NCI-H82 (cell line): ENCODE measurements around the gene ECSIT.

Experiments
- DNase-seq: peaks from one replicate; lab custom pipeline; 2025; lab: John Stamatoyannopoulos, UW

Gene ECSIT

DNA sequence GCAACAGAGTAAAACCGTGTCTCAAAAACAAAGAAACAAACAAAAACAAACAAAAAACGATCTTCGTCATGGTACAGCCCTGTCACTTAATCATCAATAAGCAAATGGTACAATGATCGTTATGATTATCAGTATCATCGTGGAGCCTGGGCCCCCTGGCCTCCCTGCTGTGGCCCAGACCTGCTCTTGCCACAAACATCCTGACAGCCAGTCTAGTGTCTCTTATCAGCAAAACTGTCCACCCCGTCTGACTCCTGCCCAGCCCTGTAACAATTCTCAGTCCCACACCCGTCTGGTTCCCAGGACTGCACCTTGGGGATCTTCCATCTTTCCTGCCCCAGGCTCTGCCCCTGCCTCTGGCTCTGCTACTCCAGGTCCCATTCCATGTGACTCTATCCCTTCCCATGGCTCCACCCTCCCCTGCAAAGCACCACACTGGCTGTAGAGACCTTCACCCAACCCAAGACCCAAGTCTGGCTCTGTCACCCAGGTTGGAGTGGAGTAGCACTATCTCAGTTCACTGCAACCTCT lies 29.0 kb downstream of the ECSIT start:
- no peak for DNase-seq

- DNase-seq, result no peak
Measured at GRCh38 chr19:11499220-11499726, 29.7 kb downstream of the ECSIT start.

DNA sequence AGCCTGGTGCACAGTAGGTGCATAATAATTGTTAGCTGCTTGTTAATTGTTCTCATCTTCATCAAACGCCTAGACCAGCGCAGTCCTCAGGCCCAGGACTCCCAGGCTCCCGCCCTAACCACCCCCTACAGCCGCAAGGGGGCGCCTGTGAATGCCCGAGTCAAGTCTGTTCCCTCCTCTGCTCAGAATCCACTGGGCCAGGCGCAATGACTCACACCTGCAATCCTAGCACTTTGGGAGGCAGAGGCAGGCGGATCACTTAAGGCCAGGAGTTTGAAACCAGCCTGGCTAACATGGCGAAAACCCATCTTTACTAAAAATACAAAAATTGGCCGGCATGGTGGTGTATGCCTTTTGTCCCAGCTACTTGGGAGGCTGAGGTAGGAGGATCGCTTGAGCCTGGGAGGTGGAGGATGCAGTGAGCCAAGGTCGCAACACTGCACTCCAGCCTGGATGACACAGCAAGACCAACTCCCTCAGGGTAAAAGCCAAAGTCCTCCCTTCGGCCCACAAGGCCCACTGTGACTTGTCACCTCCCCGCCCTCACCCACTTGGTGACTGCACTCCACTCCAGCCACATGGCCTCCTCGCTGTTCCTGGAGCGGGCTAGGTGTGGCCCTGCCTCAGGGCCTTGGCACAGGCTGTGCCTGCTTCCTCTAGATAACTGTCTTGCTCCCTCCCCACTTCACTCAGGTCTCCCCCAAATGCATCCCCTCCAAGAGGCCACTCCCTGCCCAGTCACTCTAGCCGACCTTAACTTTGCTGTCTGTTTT lies 32.4 kb downstream of the ECSIT start:
- peak; percentile 77 for DNase-seq

- DNase-seq, result no peak
Measured at GRCh38 chr19:11495885-11496284, 33.0 kb downstream of the ECSIT start.

- no peak for DNase-seq
Measured at GRCh38 chr19:11495481-11495880, 33.5 kb downstream of the ECSIT start.

DNA sequence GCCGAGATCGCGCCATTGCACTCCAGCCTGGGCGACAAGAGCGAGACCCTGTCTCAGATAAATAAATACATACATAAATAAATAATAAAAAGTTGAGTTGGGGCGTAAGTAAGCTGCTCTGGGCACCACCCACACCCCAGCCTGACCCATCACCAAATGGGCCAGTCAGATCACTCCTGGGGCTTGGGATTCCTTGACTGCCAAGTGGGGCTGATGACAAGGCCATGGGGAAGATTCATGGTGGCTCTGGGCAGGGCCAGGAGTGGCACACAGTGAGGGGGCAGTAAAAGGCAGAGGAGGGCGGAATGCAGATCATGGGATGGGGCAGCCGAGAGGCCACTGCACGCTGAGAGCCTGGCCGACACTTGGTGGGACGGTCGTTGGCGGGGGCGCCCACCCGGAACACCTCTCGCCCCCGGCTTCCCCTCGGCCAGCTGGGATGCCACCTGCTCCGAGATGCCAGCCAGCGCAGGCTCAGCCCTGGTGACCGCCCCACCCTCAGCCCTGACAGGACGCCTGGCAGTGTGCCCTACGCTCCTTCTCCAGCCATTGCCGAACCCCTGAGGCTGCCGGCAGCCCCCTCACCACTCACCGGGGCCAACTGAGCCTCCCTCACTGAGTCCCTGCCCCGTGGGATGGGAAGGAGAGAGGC lies 34.2 kb downstream of the ECSIT start:
- no peak for DNase-seq

DNA sequence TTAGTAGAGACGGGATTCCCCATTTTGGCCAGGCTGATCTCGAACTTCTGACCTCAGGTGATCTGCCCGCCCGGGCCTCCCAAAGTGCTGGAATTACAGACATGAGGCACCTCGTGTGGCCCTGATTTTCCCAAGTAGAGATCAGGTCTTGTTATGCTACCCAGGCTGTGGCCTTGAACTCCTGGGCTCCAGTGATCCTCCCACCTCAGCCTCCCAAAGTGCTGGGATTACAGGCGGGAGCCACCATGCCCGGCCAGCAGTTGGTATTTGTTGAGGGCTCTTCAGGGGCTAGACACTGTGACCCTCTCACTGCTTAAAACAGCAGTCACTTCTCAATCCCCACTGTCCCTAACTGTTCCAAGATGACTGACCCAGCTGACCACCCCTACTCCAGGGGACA lies 39.6 kb downstream of the ECSIT start:
- DNase-seq, result no peak

DNA sequence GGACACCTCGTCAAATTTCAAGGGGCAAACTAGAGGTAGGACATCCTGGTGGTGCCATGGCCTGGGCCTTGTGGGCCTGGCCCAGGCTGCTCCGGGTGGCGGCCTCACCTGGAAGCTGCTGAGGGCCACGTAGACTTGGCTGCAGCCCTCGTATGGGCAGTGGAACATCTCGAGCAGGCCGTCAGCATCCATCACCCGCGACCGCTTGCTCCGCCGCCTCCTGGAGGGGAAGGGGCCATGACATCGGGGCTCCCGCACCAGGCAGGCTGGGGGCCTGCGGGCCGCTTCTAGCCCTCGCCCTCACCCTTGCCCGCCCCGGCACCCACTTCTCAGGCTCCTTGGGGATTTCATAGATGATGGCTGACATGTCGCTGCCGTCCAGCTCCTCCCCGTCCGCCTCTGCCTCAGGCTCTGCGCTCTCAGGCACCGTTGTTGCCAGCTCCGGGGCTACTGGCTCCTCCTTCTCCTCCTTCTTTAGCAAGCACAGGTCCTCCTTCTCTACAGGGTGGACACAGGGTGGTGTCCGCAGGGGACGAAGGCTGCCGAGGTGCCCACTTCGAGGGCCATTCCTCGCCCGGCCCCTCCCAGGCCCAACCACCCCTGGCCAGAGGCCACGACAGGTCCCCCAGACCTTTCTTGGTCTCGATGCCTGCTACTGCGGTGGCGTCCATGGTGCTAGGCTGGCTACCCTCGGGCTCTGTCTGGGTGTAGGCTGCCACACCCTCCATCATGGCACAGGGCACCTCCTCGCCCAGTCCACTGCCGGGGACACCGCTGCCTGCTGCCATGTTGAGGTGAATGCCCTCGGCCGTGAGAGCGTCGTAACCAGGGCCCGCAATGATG lies 42.1 kb downstream of the ECSIT start:
- no peak for DNase-seq

DNA sequence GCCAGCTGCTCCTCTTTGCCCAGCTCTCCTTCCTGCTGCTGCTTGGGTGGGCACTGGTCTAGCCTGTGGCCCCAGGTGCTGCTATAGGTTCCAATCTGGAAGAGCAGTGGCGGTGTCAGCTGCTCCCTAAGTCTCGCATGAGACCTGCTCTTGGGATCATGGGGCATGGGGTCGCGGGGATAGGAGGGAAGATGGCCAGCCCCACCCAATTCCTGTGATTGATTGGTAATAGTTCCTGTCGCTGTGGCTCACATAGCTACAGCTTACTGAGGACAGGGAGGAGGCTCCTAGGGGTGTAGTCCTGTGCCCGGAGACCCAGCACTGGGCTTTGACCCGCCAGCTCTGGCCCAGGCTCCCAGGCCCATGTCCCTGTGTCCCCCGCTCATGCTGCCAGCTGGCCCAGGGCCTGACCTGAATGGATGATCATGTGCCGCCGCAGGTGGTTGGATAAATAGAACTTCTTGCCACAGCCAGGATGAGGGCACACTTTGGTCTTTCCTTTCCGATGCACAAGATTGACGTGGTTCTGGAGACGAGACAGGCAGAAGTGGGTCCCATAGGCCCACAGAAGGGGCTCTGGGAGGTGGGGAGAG lies 43.6 kb downstream of the ECSIT start:
- peak; percentile 5 for DNase-seq

- DNase-seq, result no peak
Measured at GRCh38 chr19:11483366-11484111, 45.4 kb downstream of the ECSIT start.

DNA sequence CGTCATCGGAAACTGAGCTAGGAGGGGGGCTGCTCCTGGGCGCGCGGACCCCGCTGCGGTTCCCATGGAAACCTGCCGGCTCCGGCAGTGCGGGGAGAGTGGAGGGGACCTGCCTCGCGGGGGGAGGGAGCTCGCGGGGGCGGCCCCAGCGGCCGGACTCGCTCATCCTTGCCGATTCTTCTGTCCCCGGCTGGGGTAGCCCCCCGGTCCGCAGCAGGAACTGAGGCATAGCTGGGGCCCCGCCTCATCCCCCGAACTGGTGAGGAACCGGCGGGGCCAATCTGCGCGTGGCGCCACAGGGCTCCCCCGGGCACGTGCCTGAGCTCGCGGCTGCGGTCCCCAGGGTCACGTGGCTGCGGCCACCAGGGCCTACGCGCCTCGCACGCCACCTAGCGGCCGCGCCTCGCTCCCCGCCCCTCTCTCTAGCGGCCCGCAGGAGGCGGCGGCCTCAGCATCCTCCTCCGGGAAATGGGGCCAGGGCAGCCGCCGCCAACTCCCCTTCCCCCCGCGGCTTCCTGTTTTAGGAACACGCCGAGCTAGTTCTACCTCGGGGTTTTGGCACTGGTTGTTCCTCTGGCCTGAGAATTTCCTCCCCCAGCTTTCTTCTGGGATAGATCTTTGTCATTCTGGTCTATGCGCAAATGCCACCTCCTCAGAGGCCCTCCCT lies 46.4 kb downstream of the ECSIT start:
- DNase-seq, result peak; percentile 88

DNA sequence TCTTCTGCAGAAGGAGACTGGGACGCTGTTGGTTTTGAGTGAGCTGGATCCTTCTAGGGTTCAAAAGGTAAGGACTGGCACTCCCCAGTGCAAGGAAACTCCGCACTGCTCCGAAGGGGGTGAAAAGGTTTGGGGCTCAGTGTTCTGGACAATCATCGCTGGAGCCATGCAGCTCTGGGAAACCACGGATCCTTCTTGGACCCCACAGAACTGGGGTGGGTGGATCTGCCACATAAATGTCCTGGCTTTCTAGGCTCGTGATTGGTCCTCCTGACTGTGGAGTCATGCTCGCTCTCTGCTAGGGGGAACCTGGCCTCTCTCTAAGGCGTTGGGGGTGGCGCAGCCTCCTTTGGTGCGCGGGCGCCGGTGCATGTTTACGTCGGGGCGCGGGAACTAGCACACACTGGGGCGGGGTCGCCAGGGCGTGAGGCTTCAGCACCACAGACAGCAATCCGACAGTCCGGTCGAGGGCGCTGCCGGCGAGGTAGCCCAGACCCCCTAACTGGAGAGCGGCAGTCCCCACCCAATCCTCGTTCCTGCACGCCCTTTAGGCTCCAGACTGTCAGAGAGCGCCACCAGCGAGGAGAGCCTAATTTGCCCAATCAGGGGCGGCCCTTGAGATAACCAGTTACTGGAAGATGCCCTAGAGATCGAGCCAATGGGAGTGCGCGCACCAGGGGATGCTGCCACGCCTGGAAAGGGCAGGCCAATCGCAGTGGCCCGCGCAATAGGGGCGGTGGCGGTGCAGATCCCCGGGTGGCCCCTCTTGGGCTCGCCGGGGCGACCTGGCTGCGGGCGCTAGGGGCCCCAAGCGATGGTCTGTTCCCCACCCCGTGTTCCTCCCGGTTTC lies 47.2 kb downstream of the ECSIT start:
- DNase-seq, result peak; percentile 98

DNA sequence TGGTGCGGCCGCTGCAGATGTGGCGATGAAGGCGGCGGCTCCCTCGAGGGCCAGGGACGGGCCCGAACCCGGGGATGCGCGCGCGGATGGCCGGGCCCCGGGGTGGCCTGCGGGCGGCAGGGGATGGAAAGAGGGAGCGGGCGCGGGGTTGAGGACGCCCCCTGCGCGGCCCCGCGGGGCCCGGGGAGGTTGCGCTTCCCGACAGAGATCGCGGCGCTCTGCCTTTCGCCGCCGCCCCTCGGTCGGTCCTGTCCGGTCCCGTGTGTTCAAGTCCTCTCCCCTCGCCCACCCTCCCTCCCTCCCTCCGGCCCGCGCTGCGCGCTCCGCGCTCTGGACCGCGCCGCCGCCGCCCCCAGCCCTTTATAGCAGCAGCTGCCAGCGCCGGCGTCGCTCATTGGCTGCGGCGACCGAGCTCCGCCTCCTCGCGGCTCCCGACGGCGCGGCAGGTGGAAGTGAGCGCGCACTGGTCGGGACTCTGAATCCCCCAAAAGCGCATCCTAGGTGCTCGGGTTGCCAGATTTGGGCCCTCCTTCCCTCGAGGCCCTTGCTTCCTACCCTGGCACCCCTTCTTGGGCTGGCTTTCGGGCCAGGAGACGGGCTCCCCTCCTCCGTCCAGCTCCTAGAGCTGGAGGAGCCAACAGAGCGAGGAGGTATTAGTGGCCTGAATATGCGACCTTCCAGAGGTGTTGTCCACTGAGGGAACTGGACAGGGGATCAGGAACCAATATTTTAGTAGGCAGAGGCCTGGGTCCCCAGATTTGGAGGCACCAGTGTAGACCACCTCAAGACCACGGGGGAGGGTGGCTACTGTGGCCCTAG lies 48.0 kb downstream of the ECSIT start, which contains the start of gene ELAVL3:
Gene ELAVL3, minus strand, starts transcription at position 332 of the 819 bp plus-strand sequence. CDS start 438 bp downstream, outside the sequence.
- DNase-seq, result peak; percentile 71

GRCh38 chr19:11479898-11480714 lies 48.8 kb downstream of the ECSIT start:
- DNase-seq, result peak; percentile 62

DNA sequence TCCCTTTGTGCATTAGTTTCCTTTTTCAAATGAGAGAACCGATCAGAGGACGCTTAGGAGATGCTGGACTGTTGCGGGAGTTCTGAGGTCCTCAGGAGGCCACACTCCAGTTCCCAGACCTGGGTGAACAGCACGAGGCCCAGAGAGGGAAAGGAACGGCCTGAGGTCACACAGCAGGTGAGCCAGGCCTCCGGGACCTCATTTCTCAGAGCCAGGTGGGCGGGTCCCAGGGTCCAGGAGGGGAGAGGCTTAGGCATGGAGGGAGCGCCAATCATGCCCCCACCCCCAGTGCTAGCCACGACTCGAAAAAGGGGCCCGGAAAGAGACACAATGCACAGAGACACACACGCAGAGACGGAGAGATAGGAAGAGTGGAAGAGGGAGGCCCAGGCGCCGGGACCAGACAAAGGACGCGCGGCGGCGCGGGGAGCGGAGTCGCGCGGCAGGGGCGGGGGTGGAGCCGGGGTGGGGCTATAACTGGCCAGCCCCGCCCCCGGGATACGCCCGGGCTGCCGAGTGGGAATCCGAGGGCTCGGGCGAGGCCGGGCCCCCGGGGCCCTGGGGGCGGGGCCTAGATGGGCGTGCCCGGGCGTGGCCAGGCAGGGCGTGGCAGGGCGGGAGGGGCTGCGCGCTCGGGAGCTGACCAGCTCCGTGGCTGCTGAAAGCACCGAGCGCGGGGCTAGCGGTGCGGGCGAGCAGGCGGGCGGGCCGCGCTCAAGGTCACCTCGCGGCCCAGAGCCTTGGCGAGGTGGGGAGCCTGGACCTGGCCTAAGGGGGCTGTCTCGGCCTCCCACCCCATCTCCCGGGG lies 49.6 kb downstream of the ECSIT start:
- DNase-seq, result peak; percentile 86

GRCh38 chr19:11478167-11479089 lies 50.5 kb downstream of the ECSIT start:
- DNase-seq, result peak; percentile 91
